HEK293 (cell line): ENCODE measurements around the gene SPEM3.

Source experiments
- CTCF ChIA-PET: fragments of 350-600 bp; formaldehyde crosslinking; extraction: SDS; loops from one replicate; lab custom pipeline; 2021; ENCODE audit warnings: antibody characterized with exemption; lab: Yijun Ruan, JAX
- POLR2A ChIA-PET: fragments of 300-600 bp; formaldehyde crosslinking; extraction: SDS; loops from one replicate; lab custom pipeline; 2020; ENCODE audit warnings: antibody characterized with exemption, inconsistent platforms; lab: Yijun Ruan, JAX
- H3K27ac ChIP-seq: fragments of 200-500 bp; sonication (Bioruptor generic); 2 replicates; pipeline ENCODE4 v1.5.1; 2014; ENCODE audit warnings: low read depth, low read length, control low read depth, inconsistent platforms; ENCODE audit errors: extremely low read depth
- H3K36me3 ChIP-seq, 2 experiments: fragments of 200-500 bp in 1 of 2; sonication (Bioruptor generic) in 1 of 2; 1 replicate in 1 of 2; 2 replicates in 1 of 2; pipeline ENCODE4 v1.5.1; 2014 to 2017; ENCODE audit warnings: inconsistent platforms in 2 of 2, low read length in 2 of 2; ENCODE audit not compliant: control insufficient read depth in 2 of 2, insufficient read depth in 1 of 2
- H3K4me1 ChIP-seq: fragments of 200-500 bp; sonication (Bioruptor generic); 2 replicates; pipeline ENCODE4 v1.5.1; 2014; ENCODE audit warnings: mild to moderate bottlenecking, low read length, inconsistent platforms; ENCODE audit not compliant: control insufficient read depth, insufficient read depth
- H3K4me3 ChIP-seq: 2 replicates; pipeline ENCODE4 v1.5.1; 2011; ENCODE audit warnings: low read depth, mild to moderate bottlenecking, control low read depth, low read length, moderate library complexity
- H3K9me3 ChIP-seq: fragments of 200-500 bp; sonication (Bioruptor generic); 2 replicates; pipeline ENCODE4 v1.5.1; 2014; ENCODE audit warnings: low read depth, low read length, inconsistent platforms; ENCODE audit not compliant: control insufficient read depth, insufficient read depth
- EGR2 ChIP-seq: fragments of 450-650 bp; formaldehyde crosslinking; IDR thresholded peaks from 2 replicates; pipeline ENCODE4 v1.5.1; 2016; ENCODE audit warnings: low read depth, missing biosample characterization, missing genetic modification characterization
- FEZF1 ChIP-seq: fragments of 450-650 bp; formaldehyde crosslinking; IDR thresholded peaks from 2 replicates; pipeline ENCODE4 v1.5.1; 2016; ENCODE audit warnings: missing biosample characterization, missing genetic modification characterization
- GLIS1 ChIP-seq: fragments of 450-650 bp; formaldehyde crosslinking; IDR thresholded peaks from 2 replicates; pipeline ENCODE4 v1.5.1; 2016; ENCODE audit warnings: missing biosample characterization, missing genetic modification characterization
- GLIS2 ChIP-seq: fragments of 450-650 bp; formaldehyde crosslinking; IDR thresholded peaks from 2 replicates; pipeline ENCODE4 v1.5.1; 2016; ENCODE audit warnings: missing biosample characterization, missing genetic modification characterization
- HIC1 ChIP-seq: fragments of 450-650 bp; formaldehyde crosslinking; IDR thresholded peaks from 2 replicates; pipeline ENCODE4 v1.5.1; 2016; ENCODE audit warnings: missing biosample characterization, missing genetic modification characterization
- IKZF3 ChIP-seq: fragments of 450-650 bp; IDR thresholded peaks from 2 replicates; pipeline ENCODE4 v1.5.0; 2018; ENCODE audit warnings: missing biosample characterization, mild to moderate bottlenecking, missing genetic modification characterization, moderate library complexity
- MZF1 ChIP-seq: fragments of 450-650 bp; formaldehyde crosslinking; IDR thresholded peaks from 2 replicates; pipeline ENCODE4 v1.5.1; 2017; ENCODE audit warnings: missing biosample characterization, missing genetic modification characterization, borderline replicate concordance
- PATZ1 ChIP-seq: fragments of 450-650 bp; formaldehyde crosslinking; IDR thresholded peaks from 2 replicates; pipeline ENCODE4 v1.5.1; 2016; ENCODE audit warnings: missing biosample characterization, missing genetic modification characterization
- SP2 ChIP-seq: fragments of 450-650 bp; formaldehyde crosslinking; IDR thresholded peaks from 2 replicates; pipeline ENCODE4 v1.5.1; 2016; ENCODE audit warnings: missing biosample characterization, missing genetic modification characterization
- ZBTB48 ChIP-seq: fragments of 450-650 bp; formaldehyde crosslinking; IDR thresholded peaks from 2 replicates; pipeline ENCODE4 v1.5.1; 2016; ENCODE audit warnings: missing biosample characterization, missing genetic modification characterization
- ZBTB49 ChIP-seq: fragments of 450-650 bp; formaldehyde crosslinking; IDR thresholded peaks from 2 replicates; pipeline ENCODE4 v1.5.1; 2016; ENCODE audit warnings: missing biosample characterization, missing genetic modification characterization, low read depth
- ZEB2 ChIP-seq: fragments of 450-650 bp; formaldehyde crosslinking; IDR thresholded peaks from 2 replicates; pipeline ENCODE4 v1.5.1; 2016; ENCODE audit warnings: missing biosample characterization, missing genetic modification characterization
- ZNF133 ChIP-seq: fragments of 450-650 bp; formaldehyde crosslinking; IDR thresholded peaks from 2 replicates; pipeline ENCODE4 v1.5.1; 2016; ENCODE audit warnings: missing biosample characterization, missing genetic modification characterization
- ZNF138 ChIP-seq: fragments of 450-650 bp; formaldehyde crosslinking; IDR thresholded peaks from 2 replicates; pipeline ENCODE4 v1.5.1; 2016; ENCODE audit warnings: missing biosample characterization, missing genetic modification characterization, borderline replicate concordance
- ZNF266 ChIP-seq: fragments of 450-650 bp; formaldehyde crosslinking; IDR thresholded peaks from 2 replicates; pipeline ENCODE4 v1.5.1; 2016; ENCODE audit warnings: missing biosample characterization, missing genetic modification characterization, low read depth
- ZNF335 ChIP-seq: fragments of 450-650 bp; formaldehyde crosslinking; conservative IDR thresholded peaks from 2 replicates; pipeline ENCODE4 v1.5.1; 2016; ENCODE audit warnings: missing biosample characterization, missing genetic modification characterization
- ZNF341 ChIP-seq: fragments of 450-650 bp; formaldehyde crosslinking; IDR thresholded peaks from 2 replicates; pipeline ENCODE4; 2016; ENCODE audit warnings: low read depth, missing biosample characterization, missing genetic modification characterization
- ZNF433 ChIP-seq: fragments of 450-650 bp; formaldehyde crosslinking; IDR thresholded peaks from 2 replicates; pipeline ENCODE4 v1.5.1; 2016; ENCODE audit warnings: missing biosample characterization, missing genetic modification characterization, low read depth
- ZNF549 ChIP-seq: fragments of 450-650 bp; IDR thresholded peaks from 2 replicates; pipeline ENCODE4 v1.5.1; 2018; ENCODE audit warnings: missing biosample characterization, missing genetic modification characterization, mild to moderate bottlenecking, inconsistent platforms, moderate library complexity
- ZNF558 ChIP-seq: fragments of 450-650 bp; formaldehyde crosslinking; IDR thresholded peaks from 2 replicates; pipeline ENCODE4 v1.5.1; 2016; ENCODE audit warnings: missing biosample characterization, missing genetic modification characterization
- ZNF585B ChIP-seq: fragments of 450-650 bp; formaldehyde crosslinking; IDR thresholded peaks from 2 replicates; pipeline ENCODE4 v1.5.1; 2016; ENCODE audit warnings: missing biosample characterization, missing genetic modification characterization
- ZNF600 ChIP-seq: fragments of 450-650 bp; formaldehyde crosslinking; IDR thresholded peaks from 2 replicates; pipeline ENCODE4 v1.5.1; 2016; ENCODE audit warnings: missing biosample characterization, missing genetic modification characterization
- ZNF629 ChIP-seq: fragments of 450-650 bp; formaldehyde crosslinking; IDR thresholded peaks from 2 replicates; pipeline ENCODE4 v1.5.1; 2017; ENCODE audit warnings: missing biosample characterization, missing genetic modification characterization
- ZNF707 ChIP-seq: fragments of 450-650 bp; formaldehyde crosslinking; IDR thresholded peaks from 2 replicates; pipeline ENCODE4 v1.5.1; 2016; ENCODE audit warnings: missing biosample characterization, missing genetic modification characterization
- ZNF747 ChIP-seq: fragments of 450-650 bp; formaldehyde crosslinking; IDR thresholded peaks from 2 replicates; pipeline ENCODE4 v1.5.1; 2016; ENCODE audit warnings: missing biosample characterization, missing genetic modification characterization
- ZNF76 ChIP-seq: fragments of 450-650 bp; formaldehyde crosslinking; IDR thresholded peaks from 2 replicates; pipeline ENCODE4; 2016; ENCODE audit warnings: low read depth, missing biosample characterization, missing genetic modification characterization, borderline replicate concordance
- ZNF830 ChIP-seq: fragments of 450-650 bp; IDR thresholded peaks from 2 replicates; pipeline ENCODE4 v1.5.0; 2018; ENCODE audit warnings: missing biosample characterization, missing genetic modification characterization, low read depth, mild to moderate bottlenecking, moderate library complexity
- TF ChIP-seq, protein P1 (sequence below): fragments of 450-650 bp; formaldehyde crosslinking; IDR thresholded peaks from 2 replicates; pipeline ENCODE4 v1.5.1; 2016; ENCODE audit warnings: missing biosample characterization, missing genetic modification characterization

SPEM3 gene

GRCh38 chr17:7407485-7408251, 21.0 kb upstream of the SPEM3 start, which contains the start of gene NLGN2:
TSS of gene NLGN2 (plus strand) at chr17:7407845. CDS start at chr17:7408256, 411 bp downstream.
- peaks cover 8% of the 10 kb centered on the region for H3K4me1 ChIP-seq
- H3K27ac ChIP-seq: no peak within 1 kb of the TSS
- CTCF ChIA-PET: interaction anchor here (0.5 to 1.4 kb wide), 5 partner anchors 9 to 103 kb away, joined by 3 to 7 read pairs (median 3); no protein-coding TSS in a partner anchor
- no peak within 1 kb of the TSS for H3K4me3 ChIP-seq
- POLR2A ChIA-PET: interaction anchor here (0.5 to 1.7 kb wide), 3 partner anchors 13 to 267 kb away, joined by 4 to 5 read pairs (median 4); partner anchors contain the start of genes PLSCR3 and TMEM102
- H3K9me3 ChIP-seq: no peaks in the 10 kb centered on the region
- H3K36me3 ChIP-seq: peaks cover 3 to 27% of the 10 kb centered on the region in 2 experiments
- no peak for TF ChIP-seq FEZF1
- no peak for TF ChIP-seq ZNF138
- TF ChIP-seq EGR2 (tag by site-specific recombination): 0 out of 2 replicates have a peak, but pooled peaks have one; percentile 7
- TF ChIP-seq GLIS2 (tag by site-specific recombination): peak; percentile 17; the same call in 1 of the 2 replicates
- TF ChIP-seq ZNF747 (tag by site-specific recombination): no peak
- no peak for TF ChIP-seq ZNF266 (tag by site-specific recombination)
- no peak for TF ChIP-seq ZNF558 (tag by site-specific recombination)
- no peak for TF ChIP-seq ZNF76 (tag by site-specific recombination)
- TF ChIP-seq HIC1 (tag by site-specific recombination): no peak
- no peak for TF ChIP-seq ZNF707
- TF ChIP-seq GLIS1 (tag by site-specific recombination): peak; percentile 52
- TF ChIP-seq ZNF341 (tag by site-specific recombination): no peak
- TF ChIP-seq PATZ1 (tag by site-specific recombination): 0 out of 2 replicates have a peak, but pooled peaks have one; percentile 30
- TF ChIP-seq, protein P1, sequence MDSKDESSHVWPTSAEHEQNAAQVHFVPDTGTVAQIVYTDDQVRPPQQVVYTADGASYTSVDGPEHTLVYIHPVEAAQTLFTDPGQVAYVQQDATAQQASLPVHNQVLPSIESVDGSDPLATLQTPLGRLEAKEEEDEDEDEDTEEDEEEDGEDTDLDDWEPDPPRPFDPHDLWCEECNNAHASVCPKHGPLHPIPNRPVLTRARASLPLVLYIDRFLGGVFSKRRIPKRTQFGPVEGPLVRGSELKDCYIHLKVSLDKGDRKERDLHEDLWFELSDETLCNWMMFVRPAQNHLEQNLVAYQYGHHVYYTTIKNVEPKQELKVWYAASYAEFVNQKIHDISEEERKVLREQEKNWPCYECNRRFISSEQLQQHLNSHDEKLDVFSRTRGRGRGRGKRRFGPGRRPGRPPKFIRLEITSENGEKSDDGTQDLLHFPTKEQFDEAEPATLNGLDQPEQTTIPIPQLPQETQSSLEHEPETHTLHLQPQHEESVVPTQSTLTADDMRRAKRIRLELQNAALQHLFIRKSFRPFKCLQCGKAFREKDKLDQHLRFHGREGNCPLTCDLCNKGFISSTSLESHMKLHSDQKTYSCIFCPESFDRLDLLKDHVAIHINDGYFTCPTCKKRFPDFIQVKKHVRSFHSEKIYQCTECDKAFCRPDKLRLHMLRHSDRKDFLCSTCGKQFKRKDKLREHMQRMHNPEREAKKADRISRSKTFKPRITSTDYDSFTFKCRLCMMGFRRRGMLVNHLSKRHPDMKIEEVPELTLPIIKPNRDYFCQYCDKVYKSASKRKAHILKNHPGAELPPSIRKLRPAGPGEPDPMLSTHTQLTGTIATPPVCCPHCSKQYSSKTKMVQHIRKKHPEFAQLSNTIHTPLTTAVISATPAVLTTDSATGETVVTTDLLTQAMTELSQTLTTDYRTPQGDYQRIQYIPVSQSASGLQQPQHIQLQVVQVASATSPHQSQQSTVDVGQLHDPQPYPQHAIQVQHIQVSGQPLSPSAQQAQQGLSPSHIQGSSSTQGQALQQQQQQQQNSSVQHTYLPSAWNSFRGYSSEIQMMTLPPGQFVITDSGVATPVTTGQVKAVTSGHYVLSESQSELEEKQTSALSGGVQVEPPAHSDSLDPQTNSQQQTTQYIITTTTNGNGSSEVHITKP (tag by site-specific recombination): no peak
- 0 out of 2 replicates have a peak, but pooled peaks have one; percentile 28 for TF ChIP-seq IKZF3 (tag by site-specific recombination)
- TF ChIP-seq MZF1 (tag by site-specific recombination): no peak
- TF ChIP-seq SP2 (tag by site-specific recombination): peak; percentile 13; the same call in 1 of the 2 replicates
- TF ChIP-seq ZBTB48: no peak
- no peak for TF ChIP-seq ZNF433 (tag by site-specific recombination)
- no peak for TF ChIP-seq ZEB2 (tag by site-specific recombination)
- TF ChIP-seq ZNF600 (tag by site-specific recombination): no peak
- TF ChIP-seq ZNF335 (tag by site-specific recombination): no peak
- TF ChIP-seq ZNF629: no peak
- TF ChIP-seq ZNF133: no peak
- no peak for TF ChIP-seq ZNF585B (tag by site-specific recombination)
- no peak for TF ChIP-seq ZBTB49
- TF ChIP-seq ZNF830 (tag by site-specific recombination): no peak
- no peak for TF ChIP-seq ZNF549
